ENCODE data around the gene PSMB4. TPM values are rescaled to one million over a fixed set of nuclear protein-coding genes. Genes with fewer than 3 reads are reported as not detected.
A peak's percentile ranks its signal among the peaks of the same experiment; 100 is the strongest.
"Not testable (repeated sequence)": the region's sequence is repeated elsewhere in the genome, so short reads cannot be mapped to it uniquely, and the experiment has no call there.

PSMB4 gene
- total RNA-seq, 2 donors from 2014 or later: 155 to 175 TPM

DNA sequence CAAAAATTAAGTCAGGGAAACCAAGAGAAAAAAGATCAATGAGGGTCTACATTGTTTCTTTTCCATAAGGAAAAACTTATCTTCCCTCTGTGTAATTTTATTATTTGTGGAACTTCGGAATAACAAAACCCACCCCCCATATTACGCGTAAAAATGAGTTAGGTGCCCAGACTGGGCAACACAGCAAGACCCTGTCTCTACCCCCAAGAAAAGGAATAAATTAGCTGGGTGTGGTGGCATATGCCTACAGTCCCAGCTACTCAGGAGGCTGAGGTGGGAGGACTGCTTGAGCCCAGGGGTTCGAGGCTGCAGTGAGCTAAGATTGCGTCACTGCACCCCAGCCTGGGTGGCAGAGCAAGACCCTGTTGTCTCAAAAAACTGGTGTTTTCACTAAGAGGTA lies 20.4 kb downstream of the PSMB4 start:
- ATAC-seq (no peak), DNase-seq (no peak)
- intact Hi-C loops (cut with DNase I, micrococcal nuclease): no loop called here

GRCh38 chr1:151425103-151425502 lies 25.7 kb downstream of the PSMB4 start:
- ATAC-seq (no peak), DNase-seq (no peak)
- intact Hi-C loops (cut with DNase I, micrococcal nuclease): no loop called here

DNA sequence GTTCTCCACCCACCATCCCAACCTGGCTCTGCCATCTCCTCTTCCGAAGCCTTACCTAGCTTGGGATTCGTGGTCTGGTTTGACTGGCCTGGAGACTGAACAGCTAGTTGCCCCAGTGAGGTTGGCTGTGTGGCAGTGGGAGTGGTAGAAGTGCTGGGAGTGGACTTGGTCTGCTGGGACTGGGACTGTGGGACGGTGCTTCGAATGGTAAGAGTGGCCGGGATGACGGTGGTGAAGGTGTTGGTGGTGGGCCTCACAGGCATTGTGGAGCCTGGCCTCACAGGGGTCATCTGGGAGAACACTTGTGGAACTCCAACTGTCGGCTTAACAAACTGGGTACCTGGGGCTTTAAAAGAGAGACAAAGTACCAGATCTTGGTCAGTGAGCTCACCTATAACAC lies 28.7 kb downstream of the PSMB4 start:
- DNase-seq: no peak
- no peak for ATAC-seq
- intact Hi-C loops (cut with DNase I, micrococcal nuclease): no loop called here

DNA sequence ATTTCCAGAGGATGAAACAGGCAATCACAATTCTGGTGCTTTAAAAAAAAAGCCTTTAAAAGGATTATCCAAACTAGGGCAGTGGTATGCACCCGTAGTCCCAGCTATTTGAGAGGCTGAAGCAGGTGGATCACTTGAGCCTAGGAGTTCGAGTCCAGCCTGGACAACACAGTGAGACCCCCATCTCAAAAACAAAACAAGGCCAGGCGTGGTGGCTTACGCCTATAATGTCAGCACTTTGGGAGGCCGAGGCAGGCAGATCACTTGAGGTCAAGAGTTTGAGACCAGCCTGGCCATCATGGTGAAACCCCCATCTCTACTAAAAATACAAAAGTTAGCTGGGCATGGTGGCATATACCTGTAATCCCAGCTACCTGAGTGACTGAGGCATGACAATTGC lies 34.5 kb downstream of the PSMB4 start:
- ATAC-seq; DNase-seq; intact Hi-C loops (cut with DNase I, micrococcal nuclease): not testable (repeated sequence)

GRCh38 chr1:151435174-151435573 lies 35.8 kb downstream of the PSMB4 start:
- no peak for ATAC-seq
- intact Hi-C loops (cut with DNase I, micrococcal nuclease): no loop called here
- DNase-seq: no peak

DNA sequence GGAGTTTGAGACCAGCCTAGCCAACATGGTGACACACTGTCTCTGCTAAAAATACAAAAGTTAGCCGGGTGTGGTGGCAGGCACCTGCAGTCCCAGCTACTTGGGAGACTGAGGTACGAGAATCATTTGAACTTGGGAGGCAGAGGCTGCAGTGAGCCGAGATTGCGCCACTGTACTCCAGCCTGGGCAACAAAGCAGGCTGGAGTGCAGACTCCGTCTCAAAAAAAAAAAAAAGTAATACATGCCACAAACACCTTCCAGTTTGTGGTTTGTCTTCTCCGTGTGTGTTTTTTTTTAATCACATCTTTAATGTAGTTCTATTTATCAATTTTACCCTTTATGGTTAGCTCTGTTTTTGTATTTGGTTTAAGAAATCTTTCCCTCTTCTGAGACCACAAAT lies 37.6 kb downstream of the PSMB4 start:
- intact Hi-C loops (cut with DNase I, micrococcal nuclease): no loop called here
- ATAC-seq (no peak), DNase-seq (no peak)

DNA sequence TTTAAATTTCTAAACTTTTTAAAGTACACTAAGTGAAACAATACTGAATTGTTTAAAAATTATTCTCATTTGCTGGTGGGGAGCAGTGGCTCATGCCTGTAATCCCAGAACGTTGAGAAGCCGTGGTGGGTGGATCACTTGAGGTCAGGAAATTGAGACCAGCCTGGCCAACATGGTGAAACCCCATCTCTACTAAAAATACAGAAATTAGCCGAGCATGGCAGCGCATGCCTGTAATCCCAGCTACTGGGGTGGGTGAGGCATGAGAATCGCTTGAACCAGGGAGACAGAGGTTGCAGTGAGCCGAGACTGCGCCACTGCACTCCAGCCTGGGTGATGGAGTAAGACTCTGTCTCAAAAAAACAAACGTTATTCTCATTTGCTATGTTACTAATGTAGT lies 38.0 kb downstream of the PSMB4 start:
- intact Hi-C loops (cut with DNase I, micrococcal nuclease); ATAC-seq; DNase-seq: not testable (repeated sequence)

GRCh38 chr1:151443846-151444782 lies 44.7 kb downstream of the PSMB4 start:
- peak; percentile 44 to 71 for DNase-seq
- intact Hi-C loops (cut with DNase I, micrococcal nuclease): loop anchor here in 1 of 2 donors (10.0 kb wide), 1 partner anchor 291 kb away; no protein-coding TSS in a partner anchor

DNA sequence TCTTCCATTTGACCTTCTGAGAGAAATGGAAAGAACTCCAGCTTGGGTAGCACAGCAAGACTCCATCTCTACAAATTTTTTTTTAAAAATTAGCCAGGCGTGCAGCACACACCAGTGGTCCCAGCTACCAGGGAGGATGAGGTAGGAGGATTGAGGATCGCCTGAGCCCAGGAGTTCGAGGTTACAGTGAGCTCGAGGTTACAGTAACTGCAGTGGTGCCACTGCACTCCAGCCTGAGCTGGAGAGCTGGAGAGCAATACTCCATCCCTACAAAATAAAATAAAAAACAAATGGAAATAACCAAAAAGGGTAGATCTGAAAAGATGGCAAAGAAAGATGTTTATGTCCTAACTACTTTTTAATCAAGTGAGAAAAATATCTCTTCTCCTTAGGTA lies 45.4 kb downstream of the PSMB4 start:
- no peak for DNase-seq
- ATAC-seq: no peak
- intact Hi-C loops (cut with DNase I, micrococcal nuclease): loop anchor here in 1 of 2 donors (10.0 kb wide), 1 partner anchor 290 kb away; no protein-coding TSS in a partner anchor

More at GRCh38 chr1:151443846-151444782, 44.7 kb downstream of the PSMB4 start:
- peak; percentile 97 for ATAC-seq

- ATAC-seq (no peak), DNase-seq (no peak)
- intact Hi-C loops (cut with DNase I, micrococcal nuclease): loop anchor here in 1 of 2 donors (10.0 kb wide), 1 partner anchor 287 kb away; no protein-coding TSS in a partner anchor
These were observed 48.3 kb downstream of the PSMB4 start for GRCh38 chr1:151447696-151448095.

Other genes with a start within 250 kb of the PSMB4 start
- gene TNFAIP8L2, start 242.9 kb upstream of the PSMB4 start, total RNA-seq: 1 to 10 TPM in 1 of 2 donors, under 1 TPM in 1; 0.40 to 2.8 TPM
- 1 to 10 TPM; 6.8 to 9.2 TPM for gene LYSMD1, start 233.7 kb upstream of the PSMB4 start, total RNA-seq
- 10 to 100 TPM; 22.6 to 26.2 TPM for gene SCNM1, start 233.4 kb upstream of the PSMB4 start, total RNA-seq
- 1 to 10 TPM; 1.2 to 1.6 TPM for gene TMOD4, start 223.6 kb upstream of the PSMB4 start, total RNA-seq
- gene VPS72, start 209.4 kb upstream of the PSMB4 start, total RNA-seq: 10 to 100 TPM; 34.4 TPM
- 10 to 100 TPM; 36.2 to 49.3 TPM for gene PIP5K1A, start 201.0 kb upstream of the PSMB4 start, total RNA-seq
- gene PSMD4, start 144.8 kb upstream of the PSMB4 start, total RNA-seq: 100 to 1,000 TPM; 103 to 105 TPM
- 10 to 100 TPM; 22.0 to 27.7 TPM for gene ZNF687, start 117.3 kb upstream of the PSMB4 start, total RNA-seq
- gene PI4KB, start 72.2 kb upstream of the PSMB4 start, total RNA-seq: 10 to 100 TPM; 56.7 to 58.3 TPM
- gene RFX5, start 52.3 kb upstream of the PSMB4 start, total RNA-seq: 10 to 100 TPM; 20.7 to 20.9 TPM
- gene SELENBP1, start 26.9 kb upstream of the PSMB4 start, total RNA-seq: 1,000 to 10,000 TPM; 1,259 to 2,164 TPM
- 10 to 100 TPM; 55.4 to 70.9 TPM for gene POGZ, start 59.9 kb downstream of the PSMB4 start, total RNA-seq
- 100 to 1,000 TPM; 182 to 188 TPM for gene CGN, start 111.8 kb downstream of the PSMB4 start, total RNA-seq
- gene TUFT1, start 140.7 kb downstream of the PSMB4 start, total RNA-seq: 10 to 100 TPM; 19.7 to 30.2 TPM
- 10 to 100 TPM; 28.4 to 30.6 TPM for gene SNX27, start 212.5 kb downstream of the PSMB4 start, total RNA-seq